Calu3 (cell line): ENCODE measurements around the gene MLLT10. TPM values are rescaled to one million over a fixed set of nuclear protein-coding genes. Genes with fewer than 3 reads are reported as not detected.

Source experiments
- BruUV-seq: library from RNA; stranded (reverse); fragments of 400-500 nt; replicated peaks from 2 replicates; lab custom pipeline; 2021; lab: Mats Ljungman, UMichigan
- CTCF ChIA-PET: fragments of 300-600 bp; sonication (Branson Sonifier 250); formaldehyde crosslinking; loops from one replicate; lab custom pipeline; 2022; ENCODE audit warnings: antibody characterized with exemption; lab: Charles Lee
- DNase-seq: peaks from one replicate; pipeline ENCODE4 v3.0.0; 2022
- H3K27ac Mint-ChIP-seq: one replicate; pipeline ENCODE4 v1.8.0; 2022; ENCODE audit warnings: mixed read lengths; ENCODE audit not compliant: unreplicated experiment
- H3K27me3 Mint-ChIP-seq: one replicate; pipeline ENCODE4 v1.8.0; 2022; ENCODE audit warnings: mixed read lengths; ENCODE audit not compliant: unreplicated experiment
- H3K36me3 Mint-ChIP-seq: one replicate; pipeline ENCODE4 v1.8.0; 2022; ENCODE audit warnings: mild to moderate bottlenecking, moderate library complexity, mixed read lengths; ENCODE audit not compliant: insufficient read depth, unreplicated experiment
- H3K4me1 Mint-ChIP-seq: one replicate; pipeline ENCODE4 v1.8.0; 2022; ENCODE audit warnings: mild to moderate bottlenecking, low read depth, mixed read lengths; ENCODE audit not compliant: unreplicated experiment
- H3K4me3 Mint-ChIP-seq: one replicate; pipeline ENCODE4 v1.8.0; 2022; ENCODE audit warnings: mild to moderate bottlenecking, low read depth, moderate library complexity, mixed read lengths; ENCODE audit not compliant: unreplicated experiment
- H3K9me3 Mint-ChIP-seq: one replicate; pipeline ENCODE4 v1.8.0; 2022; ENCODE audit warnings: low read depth, mixed read lengths; ENCODE audit not compliant: unreplicated experiment
- CTCF ChIP-seq: fragments of 200-600 bp; IDR thresholded peaks from one replicate; pipeline ENCODE4 v1.8.0; 2022; ENCODE audit warnings: antibody characterized with exemption; ENCODE audit not compliant: unreplicated experiment
- intact Hi-C: fragments of 100-400 bp; cut with micrococcal nuclease; formaldehyde crosslinking; loops from one replicate; pipeline ENCODE4 v1.10.0; 2022; ENCODE audit not compliant: unreplicated experiment
- total RNA-seq: library from RNA; stranded (reverse); gene quantifications from 2 replicates; pipeline ENCODE4 v1.2.3, GENCODE V29; 2022

Gene MLLT10
- total RNA-seq, 1 experiment from 2014 or later: 34.7 TPM

GRCh38 chr10:21696302-21696701 is 162.3 kb downstream of the MLLT10 start:
- DNase-seq: no peak
- intact Hi-C loops: no loop called here
- peaks cover 8% of the 10 kb centered on the region for H3K9me3 Mint-ChIP-seq
- no peak overlapping the region for H3K4me3 Mint-ChIP-seq
- no TSS peak for BruUV-seq
- CTCF ChIA-PET: interaction anchor here (0.7 kb wide), 1 partner anchor 664 kb away, joined by 3 read pairs; no protein-coding TSS in a partner anchor
- H3K27me3 Mint-ChIP-seq: no peaks in the 10 kb centered on the region
- no peaks in the 10 kb centered on the region for H3K4me1 Mint-ChIP-seq
- no peak overlapping the region for H3K27ac Mint-ChIP-seq
- TF ChIP-seq CTCF: no peak
- peaks cover 8% of the 10 kb centered on the region for H3K36me3 Mint-ChIP-seq

DNA sequence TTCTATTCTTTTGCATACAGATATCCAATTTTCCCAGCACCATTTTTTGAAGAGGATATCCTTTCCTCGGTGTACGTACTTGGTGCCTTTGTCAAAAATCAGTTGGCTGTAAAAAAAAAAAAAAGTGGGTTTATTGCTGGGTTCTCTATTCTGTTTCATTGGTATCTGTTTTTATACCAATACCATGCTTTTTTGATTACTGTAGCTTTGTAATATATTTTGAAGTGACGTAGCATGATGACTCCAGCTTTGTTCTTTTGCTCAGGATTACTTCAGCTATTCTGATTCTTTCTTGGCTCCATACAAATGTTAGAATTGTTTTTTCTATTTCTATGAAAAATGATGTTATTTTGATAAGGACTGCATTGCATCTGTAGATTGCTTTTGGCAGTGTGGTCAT is 165.5 kb downstream of the MLLT10 start:
- Mint-ChIP-seq H3K27me3 (no peaks in the 10 kb centered on the region), H3K27ac (no peak overlapping the region), H3K36me3 (peaks cover 14% of the 10 kb centered on the region), H3K4me3 (no peak overlapping the region), H3K4me1 (no peaks in the 10 kb centered on the region), H3K9me3 (peaks cover 8% of the 10 kb centered on the region)
- no peak for DNase-seq
- no TSS peak for BruUV-seq
- intact Hi-C loops: no loop called here
- no peak for TF ChIP-seq CTCF
- CTCF ChIA-PET: no interaction called here

DNA sequence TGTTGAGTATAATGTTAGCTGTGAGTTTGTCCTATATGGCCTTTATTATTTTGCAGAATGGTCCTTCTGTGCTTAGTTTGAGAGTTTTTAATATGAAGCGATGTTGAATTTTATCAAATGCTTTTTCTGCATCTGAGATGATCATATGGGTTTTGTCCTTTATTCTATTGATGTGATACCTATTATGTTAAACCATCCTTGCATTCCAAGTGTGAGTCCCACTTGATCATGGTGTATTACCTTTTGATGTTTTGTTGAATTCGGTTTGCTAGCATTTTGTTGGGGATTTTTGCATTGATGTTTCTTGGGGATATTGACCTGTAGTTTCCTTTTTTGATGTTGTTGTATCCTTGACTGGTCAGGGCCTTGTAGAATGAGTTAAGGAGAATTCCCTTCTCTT is 166.4 kb downstream of the MLLT10 start:
- DNase-seq: no peak
- BruUV-seq: no TSS peak
- Mint-ChIP-seq H3K4me3 (no peak overlapping the region), H3K27me3 (no peaks in the 10 kb centered on the region), H3K27ac (no peak overlapping the region), H3K4me1 (no peaks in the 10 kb centered on the region), H3K9me3 (peaks cover 8% of the 10 kb centered on the region), H3K36me3 (peaks cover 6% of the 10 kb centered on the region)
- TF ChIP-seq CTCF: no peak
- CTCF ChIA-PET: no interaction called here
- intact Hi-C loops: no loop called here

DNA sequence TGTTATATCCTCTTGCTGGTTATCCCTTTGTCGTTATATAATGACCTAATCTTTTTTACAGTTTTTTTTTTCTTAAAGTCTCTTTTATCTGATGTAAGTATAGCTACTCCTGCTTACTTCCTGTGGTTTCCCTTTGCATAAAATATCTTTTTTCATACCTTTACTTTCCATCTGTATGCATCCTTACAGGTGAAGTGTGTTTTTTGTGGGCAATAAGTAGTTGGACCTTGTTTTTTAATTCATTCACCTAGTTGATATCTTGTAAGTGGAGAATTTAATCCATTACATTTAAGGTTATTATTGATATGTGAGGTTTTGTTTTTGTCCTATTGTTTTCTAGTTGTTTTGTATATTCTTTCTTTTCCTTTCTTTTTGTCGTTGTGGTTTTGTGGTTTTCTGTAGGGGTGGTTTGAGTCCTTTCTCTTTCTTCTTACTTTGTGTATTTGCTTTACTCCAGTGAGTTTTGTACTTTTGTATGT is 168.6 kb downstream of the MLLT10 start:
- Mint-ChIP-seq H3K36me3 (peaks cover 6% of the 10 kb centered on the region), H3K27ac (no peak overlapping the region), H3K4me3 (no peak overlapping the region), H3K4me1 (no peaks in the 10 kb centered on the region), H3K9me3 (peaks cover 8% of the 10 kb centered on the region), H3K27me3 (no peaks in the 10 kb centered on the region)
- no peak for TF ChIP-seq CTCF
- no peak for DNase-seq
- CTCF ChIA-PET: no interaction called here
- no TSS peak for BruUV-seq
- intact Hi-C loops: no loop called here
